ENCODE results near the gene OTOS.

- TF ChIP-seq POLR2A (IDR thresholded peaks at IDR 0.05), result no peak
- TF ChIP-seq CTCF (IDR thresholded peaks at IDR 0.05), result no peak
These were observed 20.8 kb upstream of the OTOS start for GRCh38 chr2:240161087-240161750.
